IPS-18a (cell line): ENCODE data around the gene TMCO1.
"Not testable (repeated sequence)": the region's sequence is repeated elsewhere in the genome, so short reads cannot be mapped to it uniquely, and the experiment has no call there.

Source experiments
- H3K27ac ChIP-seq: one replicate; pipeline ENCODE4 v1.5.1; 2013; ENCODE audit warnings: low read length
- H3K27me3 ChIP-seq: one replicate; pipeline ENCODE4 v1.6.1; 2013; ENCODE audit warnings: mild to moderate bottlenecking, low read length; ENCODE audit not compliant: control insufficient read depth, insufficient read depth
- H3K36me3 ChIP-seq: one replicate; pipeline ENCODE4 v1.6.1; 2013; ENCODE audit warnings: low read depth, low read length; ENCODE audit not compliant: control insufficient read depth
- H3K4me1 ChIP-seq: one replicate; pipeline ENCODE4 v1.6.1; 2013; ENCODE audit warnings: low read depth, low read length; ENCODE audit not compliant: control insufficient read depth
- H3K4me3 ChIP-seq: one replicate; pipeline ENCODE4 v1.5.1; 2013; ENCODE audit warnings: low read length
- H3K9ac ChIP-seq: one replicate; pipeline ENCODE4 v1.6.1; 2013; ENCODE audit warnings: mild to moderate bottlenecking, low read length, moderate library complexity
- H3K9me3 ChIP-seq: one replicate; pipeline ENCODE4 v1.6.1; 2013; ENCODE audit warnings: low read depth, low read length; ENCODE audit not compliant: control insufficient read depth

TMCO1 gene

GRCh38 chr1:165683848-165684485, 84.7 kb downstream of the TMCO1 start:
- Histone ChIP-seq H3K4me3 (no peak overlapping the region), H3K9ac (no peak overlapping the region), H3K27me3 (no peaks in the 10 kb centered on the region), H3K9me3 (no peaks in the 10 kb centered on the region), H3K27ac (no peak overlapping the region), H3K36me3 (peaks cover 18% of the 10 kb centered on the region), H3K4me1 (no peaks in the 10 kb centered on the region)

- not testable (repeated sequence) for H3K9me3 ChIP-seq, H3K4me3 ChIP-seq, H3K4me1 ChIP-seq, H3K27me3 ChIP-seq, H3K27ac ChIP-seq, H3K9ac ChIP-seq
- H3K36me3 ChIP-seq, result peaks cover 36% of the 10 kb centered on the region
Measured at GRCh38 chr1:165680773-165681172, 87.9 kb downstream of the TMCO1 start.

DNA sequence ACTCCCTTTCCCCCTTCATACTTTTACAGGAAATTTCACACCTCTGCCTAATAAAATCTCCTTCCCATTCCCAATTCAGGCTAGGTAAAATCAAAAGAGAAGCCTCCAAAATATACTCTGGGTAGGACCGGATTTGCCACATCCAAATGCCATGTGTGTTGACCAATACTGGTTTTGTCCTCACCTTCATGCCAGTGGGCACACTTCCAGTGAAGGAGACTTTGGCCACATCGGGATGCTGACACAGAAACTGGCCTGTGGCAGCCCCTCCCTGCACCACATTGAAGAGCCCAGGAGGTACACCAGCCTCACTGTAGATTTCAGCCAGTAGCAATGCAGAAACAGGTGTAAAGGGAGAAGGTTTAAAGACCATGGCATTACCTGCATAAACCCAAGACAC, 88.4 kb downstream of the TMCO1 start:
- H3K27me3 ChIP-seq, result no peaks in the 10 kb centered on the region
- H3K27ac ChIP-seq, result no peak overlapping the region
- peaks cover 37% of the 10 kb centered on the region for H3K36me3 ChIP-seq
- no peaks in the 10 kb centered on the region for H3K9me3 ChIP-seq
- H3K4me1 ChIP-seq, result no peaks in the 10 kb centered on the region
- H3K9ac ChIP-seq, result no peak overlapping the region
- H3K4me3 ChIP-seq, result no peak overlapping the region

GRCh38 chr1:165679282-165680036, 89.2 kb downstream of the TMCO1 start:
- H3K36me3 ChIP-seq, result peaks cover 35% of the 10 kb centered on the region

DNA sequence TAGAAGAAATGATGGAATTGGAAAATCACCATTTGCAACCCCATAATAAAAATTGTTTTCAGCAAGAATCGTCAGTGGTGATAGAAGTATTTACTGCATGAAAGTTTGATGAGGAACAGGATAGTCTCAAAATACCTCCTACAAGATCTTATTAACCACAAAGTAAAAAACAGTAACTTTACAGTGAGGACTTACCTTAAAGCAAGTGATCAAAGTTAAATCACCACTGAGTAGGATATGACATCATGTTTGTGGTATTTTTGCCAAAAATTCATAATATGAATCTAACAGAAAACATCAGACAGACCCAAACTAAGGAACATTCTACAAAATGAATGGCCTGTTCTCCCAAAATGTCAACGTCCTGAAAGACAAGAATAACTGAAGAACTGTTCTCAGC, 90.2 kb downstream of the TMCO1 start:
- H3K27me3 ChIP-seq, result no peaks in the 10 kb centered on the region
- peaks cover 35% of the 10 kb centered on the region for H3K36me3 ChIP-seq
- H3K9ac ChIP-seq, result no peak overlapping the region
- H3K27ac ChIP-seq, result no peak overlapping the region
- no peak overlapping the region for H3K4me3 ChIP-seq
- H3K4me1 ChIP-seq, result no peaks in the 10 kb centered on the region
- no peaks in the 10 kb centered on the region for H3K9me3 ChIP-seq

More at GRCh38 chr1:165679282-165680036, 89.2 kb downstream of the TMCO1 start:
- H3K27me3 ChIP-seq, result no peaks in the 10 kb centered on the region
- H3K9ac ChIP-seq, result no peak overlapping the region
- H3K27ac ChIP-seq, result no peak overlapping the region
- no peak overlapping the region for H3K4me3 ChIP-seq
- H3K9me3 ChIP-seq, result no peaks in the 10 kb centered on the region
- H3K4me1 ChIP-seq, result no peaks in the 10 kb centered on the region
